Kasumi-1 (cell line): ENCODE measurements around the gene CERS6.
"Not testable (repeated sequence)": the region's sequence is repeated elsewhere in the genome, so short reads cannot be mapped to it uniquely, and the experiment has no call there.

Experiments used
- DNase-seq, 2 experiments: peaks; one replicate each; lab custom pipeline; 2025; lab: John Stamatoyannopoulos, UW

The CERS6 gene

DNA sequence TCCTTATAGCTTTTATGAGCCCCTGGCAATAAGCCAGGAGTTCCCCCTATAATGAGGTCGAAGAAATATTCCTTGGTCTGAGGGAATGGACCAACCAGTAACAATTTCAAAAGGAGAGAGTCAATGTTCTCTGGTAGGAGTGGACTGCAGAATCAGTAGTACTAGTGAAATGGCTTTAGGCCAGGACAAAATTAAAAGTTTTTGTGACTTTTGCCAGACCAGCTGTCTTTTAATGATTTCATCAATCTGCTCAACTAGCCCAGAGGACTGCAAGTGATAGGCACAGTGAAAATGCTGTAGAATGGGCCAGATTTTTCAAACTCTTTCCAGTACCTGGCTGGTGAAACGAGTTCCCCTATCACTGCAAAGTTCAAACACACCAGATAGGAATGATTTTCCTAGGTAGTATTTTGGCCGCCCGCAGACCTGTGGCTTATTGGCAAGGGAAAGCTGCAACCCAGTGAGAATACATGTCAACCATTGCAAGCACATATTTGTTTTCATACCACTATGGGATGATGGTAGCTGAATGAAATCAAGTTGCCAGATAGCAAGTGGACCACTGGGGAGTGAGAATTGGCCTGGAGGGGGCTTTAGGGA is 45.5 kb downstream of the CERS6 start:
- DNase-seq, result no peak

- not testable (repeated sequence) for DNase-seq
These were observed 46.8 kb downstream of the CERS6 start for GRCh38 chr2:168502852-168503251.

DNA sequence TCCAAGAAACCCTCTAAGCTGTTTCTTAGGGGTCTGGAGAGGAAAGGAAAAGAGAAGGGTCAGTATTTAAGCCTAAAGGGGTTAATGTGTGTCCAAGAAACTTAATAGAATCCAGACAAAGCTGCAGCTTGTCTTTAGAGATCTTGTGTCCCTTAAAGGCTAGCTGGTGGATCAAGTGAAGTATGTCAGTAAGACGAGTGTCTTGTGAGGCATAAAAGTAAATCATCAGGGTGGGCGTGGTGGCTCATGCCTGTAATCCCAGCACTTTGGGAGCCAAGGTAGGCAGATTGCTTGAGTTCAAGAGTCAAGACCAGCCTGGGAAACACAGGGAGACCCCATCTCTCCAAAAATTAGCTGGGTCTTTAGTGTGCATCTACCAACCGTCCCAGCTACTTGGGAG is 47.8 kb downstream of the CERS6 start:
- no peak for DNase-seq

- no peak for DNase-seq
These were observed 48.3 kb downstream of the CERS6 start for GRCh38 chr2:168504323-168504722.

- DNase-seq, result no peak
These were observed 54.2 kb downstream of the CERS6 start for GRCh38 chr2:168510125-168510756.

DNA sequence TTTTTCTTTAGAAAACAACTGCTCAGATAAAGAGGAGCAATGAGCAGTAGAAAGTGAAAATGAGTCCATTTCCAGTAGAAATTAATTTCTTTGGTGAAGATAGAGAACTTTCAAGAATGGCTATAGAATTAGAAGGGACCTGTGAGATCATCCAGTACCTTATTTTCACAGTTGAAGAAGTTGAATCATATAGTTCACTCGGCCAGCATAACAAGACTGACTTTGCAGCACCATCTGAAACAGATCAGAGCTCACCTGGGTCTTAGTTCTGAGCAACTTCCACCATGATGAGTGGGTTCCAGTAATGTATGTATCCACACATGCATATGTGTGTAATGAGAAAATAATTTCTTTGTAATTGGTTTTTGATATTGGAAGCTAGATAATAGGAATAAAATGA is 58.6 kb downstream of the CERS6 start:
- no peak for DNase-seq

DNA sequence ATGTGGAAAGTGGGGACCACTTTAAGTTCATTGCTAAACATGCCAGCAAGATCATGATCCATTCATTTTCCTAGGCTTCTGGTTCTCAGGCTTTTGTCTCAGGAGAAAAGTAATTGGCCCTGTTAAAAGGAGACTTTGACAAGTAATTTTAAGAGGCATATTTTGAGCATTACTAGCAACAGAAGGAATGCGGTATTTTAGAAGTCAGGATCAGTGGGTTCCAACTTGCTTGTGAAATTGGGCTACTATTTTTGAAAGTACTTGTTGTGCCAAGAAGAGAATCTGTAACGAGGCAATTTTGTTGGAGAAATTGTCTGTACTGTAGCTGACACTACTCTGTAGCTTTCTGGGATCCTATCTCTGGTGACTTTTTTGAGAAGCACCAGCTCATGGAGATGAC is 59.4 kb downstream of the CERS6 start:
- no peak for DNase-seq

DNA sequence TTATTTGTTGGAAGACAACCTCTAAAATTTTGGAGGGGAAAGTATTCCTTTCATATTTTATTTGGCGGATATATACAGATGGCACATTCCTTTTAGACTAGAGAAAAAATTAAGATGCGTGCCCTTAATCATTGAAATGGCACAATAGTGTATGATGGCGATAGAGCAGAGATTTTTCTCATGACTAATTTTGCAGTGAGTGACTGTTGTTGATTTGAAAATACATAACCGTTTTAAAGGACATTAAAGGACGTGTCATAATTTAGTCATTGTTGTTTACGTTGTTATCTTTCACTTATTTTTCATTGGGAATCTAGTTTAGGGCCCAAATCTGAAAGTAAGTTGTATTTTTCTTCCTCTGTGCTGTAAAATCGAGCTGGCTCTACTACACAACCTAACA is 61.7 kb downstream of the CERS6 start:
- no peak for DNase-seq

GRCh38 chr2:168518555-168519066 is 62.5 kb downstream of the CERS6 start:
- DNase-seq, result peak in 1 of 2 experiments; percentile 38

- DNase-seq, result no peak
These were observed 63.6 kb downstream of the CERS6 start for GRCh38 chr2:168519534-168520308.

DNA sequence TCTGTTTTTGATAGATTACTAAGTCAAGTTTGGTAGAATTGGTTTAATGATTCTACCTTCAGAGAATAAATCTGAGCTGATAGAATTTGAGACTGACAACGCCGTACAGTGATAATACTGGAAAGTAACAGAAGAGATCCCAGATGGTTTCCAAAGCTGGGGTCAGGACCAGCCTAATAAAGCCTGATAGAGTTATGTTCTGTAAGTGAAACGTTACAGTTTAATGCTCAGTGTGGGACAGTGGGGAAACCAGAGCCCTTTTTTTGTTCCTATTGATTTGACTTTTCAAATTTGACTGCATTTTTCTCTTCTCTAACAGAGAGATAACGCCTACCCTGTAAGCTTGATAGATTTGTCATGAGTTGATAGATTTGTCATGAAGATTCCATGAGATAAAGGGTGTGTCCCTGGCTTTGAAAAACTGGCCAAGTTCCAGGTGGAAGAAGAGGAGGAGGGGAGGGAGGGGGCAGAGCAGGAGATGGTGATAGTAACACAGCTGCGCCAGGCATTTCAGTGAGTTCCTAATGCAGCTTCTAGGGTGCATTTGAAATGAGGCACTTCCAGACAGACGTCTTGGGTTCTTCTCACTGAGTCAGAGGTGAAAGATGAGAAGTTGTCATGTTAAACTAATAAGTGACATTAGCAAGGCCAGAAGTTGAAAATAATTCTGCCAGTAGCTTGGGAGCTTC is 65.1 kb downstream of the CERS6 start:
- DNase-seq, result no peak

DNA sequence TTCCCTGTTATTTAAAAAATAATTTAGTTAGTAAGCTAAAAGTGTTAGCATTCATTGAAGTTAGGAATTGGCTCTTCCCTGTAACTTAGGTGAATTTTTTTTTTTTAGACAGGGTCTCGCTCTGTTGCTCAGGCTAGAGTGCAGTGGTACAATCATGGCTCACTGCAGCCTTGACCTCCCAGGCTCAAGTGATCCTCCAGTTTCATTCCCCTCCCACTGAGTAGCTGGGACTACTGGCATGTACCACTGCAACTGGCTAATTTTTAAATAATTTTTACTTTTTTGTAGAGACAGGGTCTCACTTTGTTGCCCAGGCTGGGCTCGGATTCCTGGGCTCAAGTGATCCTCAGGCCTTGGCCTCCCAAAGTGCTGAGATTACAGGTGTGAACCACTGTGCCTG is 66.4 kb downstream of the CERS6 start:
- DNase-seq, result no peak

DNA sequence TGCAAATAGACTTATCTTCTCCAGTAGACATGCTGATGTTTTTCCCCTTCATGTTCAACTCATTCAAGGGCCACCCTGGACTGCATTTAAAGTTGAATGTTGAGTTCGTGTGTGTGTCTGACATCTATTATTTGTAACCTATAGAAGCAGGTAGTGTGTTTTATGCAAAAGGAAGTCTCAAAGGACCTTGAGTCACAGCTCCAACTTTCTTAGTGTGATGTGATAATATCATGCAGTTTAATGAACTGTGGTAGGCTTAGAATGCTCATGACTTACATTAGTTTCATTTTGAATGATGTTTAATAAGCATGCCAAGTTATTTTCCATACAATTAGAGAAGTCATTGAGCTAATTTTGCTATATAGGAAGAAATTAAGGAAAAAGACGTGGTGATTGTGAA is 67.9 kb downstream of the CERS6 start:
- no peak for DNase-seq

DNA sequence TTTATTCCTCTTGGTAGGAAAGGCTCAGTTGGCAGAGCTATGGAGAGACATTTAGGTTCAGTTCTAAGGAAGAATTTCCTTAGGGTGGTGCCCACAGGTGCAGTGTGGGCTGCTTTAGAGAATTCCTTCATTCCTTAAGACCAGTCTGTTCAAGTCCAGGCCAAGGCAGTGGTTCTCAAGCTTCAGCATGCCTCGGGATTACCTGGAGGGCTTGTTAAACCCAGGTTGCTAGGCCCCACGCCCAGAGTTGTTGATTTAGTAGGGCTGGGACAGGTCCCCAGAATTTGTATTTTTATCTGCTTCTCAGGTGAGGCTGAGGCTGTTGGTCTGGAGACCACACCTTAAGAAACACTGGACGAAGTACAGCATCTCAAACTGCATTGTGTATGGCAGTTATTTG is 68.9 kb downstream of the CERS6 start:
- no peak for DNase-seq

DNA sequence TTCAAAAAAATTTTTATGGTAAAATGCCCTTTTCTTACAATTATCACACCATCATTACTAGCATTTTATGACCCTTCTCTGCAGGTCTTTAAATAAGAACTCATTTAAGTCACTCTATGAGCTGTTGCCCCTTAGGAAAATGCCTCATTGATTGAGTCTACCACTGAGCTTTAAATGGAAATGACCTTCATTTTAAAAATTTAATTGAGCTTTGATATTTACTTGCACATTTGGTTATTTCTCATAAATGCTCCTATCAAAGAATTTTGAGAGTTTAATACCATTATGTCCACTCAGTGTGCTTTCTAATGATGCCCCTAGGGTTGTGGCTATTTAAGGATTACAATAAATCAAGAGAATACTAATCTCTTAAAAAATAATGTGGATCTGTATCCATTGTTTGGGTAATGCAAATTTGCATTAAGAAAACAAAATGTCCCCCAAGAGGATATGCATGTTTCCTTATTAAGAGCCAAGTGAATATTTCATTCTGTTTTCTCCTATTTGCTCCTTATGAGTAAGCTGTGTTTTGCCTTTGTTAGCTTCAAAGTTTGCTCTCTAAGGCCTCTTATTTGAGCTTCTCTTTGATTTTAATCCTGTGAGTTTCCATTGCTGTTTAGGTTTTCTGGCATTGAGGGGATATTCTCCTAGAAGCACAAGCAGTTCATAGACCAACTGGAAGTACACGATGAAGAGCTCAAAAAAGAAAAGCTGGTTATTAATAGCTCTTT is 69.8 kb downstream of the CERS6 start:
- no peak for DNase-seq

- DNase-seq, result no peak
These were observed 70.6 kb downstream of the CERS6 start for GRCh38 chr2:168526641-168527040.

- no peak for DNase-seq
These were observed 71.9 kb downstream of the CERS6 start for GRCh38 chr2:168528016-168528415.

GRCh38 chr2:168528469-168528868 is 72.4 kb downstream of the CERS6 start:
- DNase-seq, result no peak

DNA sequence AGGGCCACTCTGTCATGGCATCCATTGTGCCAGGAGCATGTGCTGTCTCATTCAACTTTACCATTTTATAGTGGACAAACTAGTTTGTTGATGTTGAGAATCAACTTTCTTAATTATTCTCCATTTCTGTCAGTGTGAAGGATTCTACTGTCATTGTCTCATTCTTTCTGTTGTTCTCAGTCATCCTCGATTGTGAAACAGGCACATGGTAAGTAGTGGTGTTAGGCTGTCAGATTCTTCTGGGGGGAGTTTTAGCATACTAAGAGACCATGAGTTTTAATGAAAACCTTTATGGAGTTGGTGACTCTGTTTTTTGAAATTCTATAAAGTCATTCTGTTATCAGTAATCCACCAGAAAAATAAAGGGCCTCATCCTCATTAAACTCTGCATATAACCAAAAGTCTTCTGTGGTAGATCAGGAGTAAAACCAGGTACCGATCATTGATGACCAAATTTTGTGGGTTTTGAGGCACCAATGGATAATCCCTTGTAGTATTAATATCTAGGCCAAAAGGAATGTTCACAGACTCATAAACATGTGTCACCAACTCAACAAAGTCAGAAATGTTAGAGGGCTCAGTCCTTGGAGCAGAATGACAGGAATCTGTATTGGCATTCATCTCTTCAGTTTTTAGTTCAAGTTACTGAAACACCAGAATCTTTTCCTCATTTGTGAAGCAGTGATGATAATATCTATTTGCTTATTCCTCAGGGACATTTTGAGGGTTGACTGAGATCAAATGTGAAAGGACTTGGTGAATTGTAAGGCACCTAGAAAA is 73.2 kb downstream of the CERS6 start:
- DNase-seq, result no peak

GRCh38 chr2:168529900-168530561 is 74.0 kb downstream of the CERS6 start:
- no peak for DNase-seq
